ENCODE measurements around the gene SAMSN1. TPM values are rescaled to one million over a fixed set of nuclear protein-coding genes. Genes with fewer than 3 reads are reported as not detected.

Gene SAMSN1
- total and polyA plus RNA-seq, 9 of the 15 experiments (the other 6 are each of a cell fraction or from before 2014, with no cell fraction given) = 101 to 223 (median 159) TPM

GRCh38 chr21:14454016-14455009 lies 91.8 kb downstream of the SAMSN1 start (continued):
- TF ChIP-seq ZNF77 (CRISPR knock-in tag; IDR thresholded peaks at IDR 0.05) (no peak), GATA2 (CRISPR knock-in tag; IDR thresholded peaks at IDR 0.05) (peak; percentile 91), TCF7 (IDR thresholded peaks at IDR 0.05; ENCODE audit: borderline replicate concordance) (peak; percentile 89; the same call in 1 of the 2 replicates), LARP7 (IDR thresholded peaks at IDR 0.05) (no peak), CBX5 (IDR thresholded peaks at IDR 0.05; ENCODE audit: borderline replicate concordance, low read depth) (no peak), RNF219 (CRISPR knock-in tag; IDR thresholded peaks at IDR 0.05) (no peak), ZBTB2 (IDR thresholded peaks at IDR 0.05) (no peak), PHB2 (IDR thresholded peaks at IDR 0.05; ENCODE audit: low read depth) (peak; percentile 72; the same call in 1 of the 2 replicates), ZNF316 (IDR thresholded peaks at IDR 0.05) (no peak), ETS2 (tag; IDR thresholded peaks at IDR 0.05; ENCODE audit: borderline replicate concordance, poor library complexity, severe bottlenecking) (no peak), HDAC1 (IDR thresholded peaks at IDR 0.05) (peak in 1 of 2 experiments; percentile 55; a peak in 1 of 4 replicates), PURB (CRISPR knock-in tag; IDR thresholded peaks at IDR 0.05; ENCODE audit: low read depth) (no peak), RCOR1 (IDR thresholded peaks at IDR 0.05; ENCODE audit: borderline replicate concordance in 1 of 2, low read depth in 2 of 2, low read length in 2 of 2) (peak; percentile 73 to 93; a peak in 3 of 4 replicates), CBFA2T2 (conservative IDR thresholded peaks at IDR 0.05) (peak; percentile 91), ZNF707 (CRISPR knock-in tag; conservative IDR thresholded peaks at IDR 0.05) (no peak), SFPQ (IDR thresholded peaks at IDR 0.05; ENCODE audit: low read depth, low read length) (no peak), KLF13 (tag; IDR thresholded peaks at IDR 0.05; ENCODE audit: borderline replicate concordance, low read depth) (no peak), ZNF280A (IDR thresholded peaks at IDR 0.05; ENCODE audit: low read depth, partially characterized antibody) (no peak)

All from K562 (cell line).